Body of pancreas (tissue), 4 donors: Measurements from ENCODE around the gene CAMK1G.

Experiments
- CTCF ChIP-seq, 7 experiments: fragments of 450-650 bp in 4 of 7; fragments of 200-600 bp in 3 of 7; sonication (generic) in 3 of 7; IDR thresholded peaks; one replicate each; pipeline ENCODE4 v1.5.1; 2016 to 2019; ENCODE audit warnings: antibody characterized with exemption in 7 of 7
- POLR2A ChIP-seq, 3 donors: fragments of 450-650 bp; IDR thresholded peaks; one replicate each; pipeline ENCODE4 v1.6.1; 2016; ENCODE audit warnings: antibody characterized with exemption in 3 of 3, mild to moderate bottlenecking in 2 of 3

GRCh38 chr1:209598227-209598626 is 14.7 kb downstream of the CAMK1G start:
- TF ChIP-seq CTCF (IDR thresholded peaks at IDR 0.05) (no peak), POLR2A (IDR thresholded peaks at IDR 0.05) (no peak)
